GM18907 (cell line): Measurements from ENCODE around the gene NECTIN4.
A peak's percentile ranks its signal among the peaks of the same experiment; 100 is the strongest.
"Not testable (repeated sequence)": the region's sequence is repeated elsewhere in the genome, so short reads cannot be mapped to it uniquely, and the experiment has no call there.

ENCODE experiments used
- ATAC-seq: cut with Tn5 transposase; IDR thresholded peaks from one replicate; pipeline ENCODE4 v1.9.1; 2021; ENCODE audit warnings: mild to moderate bottlenecking, moderate library complexity; ENCODE audit not compliant: unreplicated experiment

The NECTIN4 gene

GRCh38 chr1:161031874-161032273, 57.5 kb downstream of the NECTIN4 start:
- no peak for ATAC-seq

- ATAC-seq, result not testable (repeated sequence)
These were observed 59.9 kb downstream of the NECTIN4 start for GRCh38 chr1:161029466-161029865.

- not testable (repeated sequence) for ATAC-seq
These were observed 62.4 kb downstream of the NECTIN4 start for GRCh38 chr1:161026954-161027353.

GRCh38 chr1:161022432-161022831, 66.9 kb downstream of the NECTIN4 start:
- not testable (repeated sequence) for ATAC-seq

- ATAC-seq, result no peak
These were observed 67.4 kb downstream of the NECTIN4 start for GRCh38 chr1:161021970-161022353.

- peak; percentile 82 for ATAC-seq
These were observed 68.0 kb downstream of the NECTIN4 start for GRCh38 chr1:161021165-161021969.
